Measurements from ENCODE around the gene RHOBTB1.

Gene RHOBTB1

GRCh38 chr10:60968504-60968903, 24.5 kb upstream of the RHOBTB1 start:
- Histone ChIP-seq H3K4me1 (ENCODE audit: insufficient read depth, low read length, poor library complexity, severe bottlenecking) (peaks cover 9% of the 10 kb centered on the region), H3K36me3 (ENCODE audit: insufficient read depth, low read length) (no peaks in the 10 kb centered on the region), H3K9me3 (ENCODE audit: insufficient read depth, low read depth, low read length) (no peaks in the 10 kb centered on the region), H3K79me2 (ENCODE audit: insufficient read depth, low read length) (no peaks in the 10 kb centered on the region), H4K20me1 (ENCODE audit: insufficient read depth, low read length, poor library complexity, severe bottlenecking) (no peaks in the 10 kb centered on the region), H3F3A (ENCODE audit: low read depth) (no peaks in the 10 kb centered on the region), H3K27me3 (ENCODE audit: insufficient read depth, low read length, poor library complexity, severe bottlenecking) (no peaks in the 10 kb centered on the region), H3K9me2 (replicated peaks; ENCODE audit: low read depth, low read length) (no peaks in the 10 kb centered on the region), H3K4me3 (ENCODE audit: low read length, poor library complexity, severe bottlenecking) (no peak overlapping the region), H3K4me2 (ENCODE audit: low read depth, low read length, poor library complexity, severe bottlenecking) (no peak overlapping the region), H2AFZ (ENCODE audit: low read length) (peak overlapping the region; percentile 14; the same call in 1 of the 2 replicates), H3K9ac (ENCODE audit: low read depth, low read length, poor library complexity, severe bottlenecking) (no peak overlapping the region)
- no peak for TF ChIP-seq EZH2phosphoT487 (IDR thresholded peaks at IDR 0.05; ENCODE audit: borderline replicate concordance)
- TF ChIP-seq, protein P1, sequence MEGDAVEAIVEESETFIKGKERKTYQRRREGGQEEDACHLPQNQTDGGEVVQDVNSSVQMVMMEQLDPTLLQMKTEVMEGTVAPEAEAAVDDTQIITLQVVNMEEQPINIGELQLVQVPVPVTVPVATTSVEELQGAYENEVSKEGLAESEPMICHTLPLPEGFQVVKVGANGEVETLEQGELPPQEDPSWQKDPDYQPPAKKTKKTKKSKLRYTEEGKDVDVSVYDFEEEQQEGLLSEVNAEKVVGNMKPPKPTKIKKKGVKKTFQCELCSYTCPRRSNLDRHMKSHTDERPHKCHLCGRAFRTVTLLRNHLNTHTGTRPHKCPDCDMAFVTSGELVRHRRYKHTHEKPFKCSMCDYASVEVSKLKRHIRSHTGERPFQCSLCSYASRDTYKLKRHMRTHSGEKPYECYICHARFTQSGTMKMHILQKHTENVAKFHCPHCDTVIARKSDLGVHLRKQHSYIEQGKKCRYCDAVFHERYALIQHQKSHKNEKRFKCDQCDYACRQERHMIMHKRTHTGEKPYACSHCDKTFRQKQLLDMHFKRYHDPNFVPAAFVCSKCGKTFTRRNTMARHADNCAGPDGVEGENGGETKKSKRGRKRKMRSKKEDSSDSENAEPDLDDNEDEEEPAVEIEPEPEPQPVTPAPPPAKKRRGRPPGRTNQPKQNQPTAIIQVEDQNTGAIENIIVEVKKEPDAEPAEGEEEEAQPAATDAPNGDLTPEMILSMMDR (conservative IDR thresholded peaks at IDR 0.05; ENCODE audit: low read length): no peak

- H3K9me2 ChIP-seq (replicated peaks; ENCODE audit: low read depth, low read length): no peaks in the 10 kb centered on the region
- no peak overlapping the region for H3K4me2 ChIP-seq (ENCODE audit: low read depth, low read length, poor library complexity, severe bottlenecking)
- H4K20me1 ChIP-seq (ENCODE audit: insufficient read depth, low read length, poor library complexity, severe bottlenecking): no peaks in the 10 kb centered on the region
- H3K9ac ChIP-seq (ENCODE audit: low read depth, low read length, poor library complexity, severe bottlenecking): no peak overlapping the region
- TF ChIP-seq EZH2phosphoT487 (IDR thresholded peaks at IDR 0.05; ENCODE audit: borderline replicate concordance): no peak
- TF ChIP-seq, protein P1 (conservative IDR thresholded peaks at IDR 0.05; ENCODE audit: low read length): no peak
- H3K4me1 ChIP-seq (ENCODE audit: insufficient read depth, low read length, poor library complexity, severe bottlenecking): peaks cover 9% of the 10 kb centered on the region
- no peaks in the 10 kb centered on the region for H3F3A ChIP-seq (ENCODE audit: low read depth)
- H3K79me2 ChIP-seq (ENCODE audit: insufficient read depth, low read length): no peaks in the 10 kb centered on the region
- no peaks in the 10 kb centered on the region for H3K9me3 ChIP-seq (ENCODE audit: insufficient read depth, low read depth, low read length)
- no peaks in the 10 kb centered on the region for H3K36me3 ChIP-seq (ENCODE audit: insufficient read depth, low read length)
- H3K4me3 ChIP-seq (ENCODE audit: low read length, poor library complexity, severe bottlenecking): no peak overlapping the region
- H3K27me3 ChIP-seq (ENCODE audit: insufficient read depth, low read length, poor library complexity, severe bottlenecking): no peaks in the 10 kb centered on the region
- H2AFZ ChIP-seq (ENCODE audit: low read length): peak overlapping the region; percentile 14; the same call in 1 of the 2 replicates
Measured at GRCh38 chr10:60967854-60968484, 24.0 kb upstream of the RHOBTB1 start.

GRCh38 chr10:60967260-60967659, 23.3 kb upstream of the RHOBTB1 start:
- no peak overlapping the region for H3K4me2 ChIP-seq (ENCODE audit: low read depth, low read length, poor library complexity, severe bottlenecking)
- no peaks in the 10 kb centered on the region for H3F3A ChIP-seq (ENCODE audit: low read depth)
- H3K27me3 ChIP-seq (ENCODE audit: insufficient read depth, low read length, poor library complexity, severe bottlenecking): no peaks in the 10 kb centered on the region
- peaks cover 9% of the 10 kb centered on the region for H3K4me1 ChIP-seq (ENCODE audit: insufficient read depth, low read length, poor library complexity, severe bottlenecking)
- H2AFZ ChIP-seq (ENCODE audit: low read length): no peak overlapping the region
- no peaks in the 10 kb centered on the region for H4K20me1 ChIP-seq (ENCODE audit: insufficient read depth, low read length, poor library complexity, severe bottlenecking)
- no peaks in the 10 kb centered on the region for H3K9me3 ChIP-seq (ENCODE audit: insufficient read depth, low read depth, low read length)
- no peak overlapping the region for H3K9ac ChIP-seq (ENCODE audit: low read depth, low read length, poor library complexity, severe bottlenecking)
- TF ChIP-seq, protein P1 (conservative IDR thresholded peaks at IDR 0.05; ENCODE audit: low read length): no peak
- TF ChIP-seq EZH2phosphoT487 (IDR thresholded peaks at IDR 0.05; ENCODE audit: borderline replicate concordance): no peak
- no peak overlapping the region for H3K4me3 ChIP-seq (ENCODE audit: low read length, poor library complexity, severe bottlenecking)
- H3K9me2 ChIP-seq (replicated peaks; ENCODE audit: low read depth, low read length): no peaks in the 10 kb centered on the region
- H3K36me3 ChIP-seq (ENCODE audit: insufficient read depth, low read length): no peaks in the 10 kb centered on the region
- H3K79me2 ChIP-seq (ENCODE audit: insufficient read depth, low read length): no peaks in the 10 kb centered on the region

All from Loucy (cell line).